ENCODE measurements around the gene LRRC4C. TPM values are rescaled to one million over a fixed set of nuclear protein-coding genes. Genes with fewer than 3 reads are reported as not detected.

Gene LRRC4C
- total RNA-seq, 1 donor, result 0.27 TPM

GRCh38 chr11:40099426-40100161, 1359.9 kb downstream of the LRRC4C start:
- H3K4me3 ChIP-seq (ENCODE audit: low read depth, low read length), result no peak overlapping the region
- no peak for TF ChIP-seq CTCF (IDR thresholded peaks at IDR 0.05; ENCODE audit: insufficient read depth, low read length)
- no peak for DNase-seq (ENCODE audit: low read depth)

- TF ChIP-seq CTCF (IDR thresholded peaks at IDR 0.05; ENCODE audit: insufficient read depth, low read length), result no peak
- no peak for DNase-seq (ENCODE audit: low read depth)
- H3K4me3 ChIP-seq (ENCODE audit: low read depth, low read length), result no peak overlapping the region
Observed at GRCh38 chr11:40095446-40095845, 1364.0 kb downstream of the LRRC4C start.

- DNase-seq (ENCODE audit: low read depth), result no peak
- TF ChIP-seq CTCF (IDR thresholded peaks at IDR 0.05; ENCODE audit: insufficient read depth, low read length), result no peak
- no peak overlapping the region for H3K4me3 ChIP-seq (ENCODE audit: low read depth, low read length)
Observed at GRCh38 chr11:40094954-40095353, 1364.5 kb downstream of the LRRC4C start.

- DNase-seq (ENCODE audit: low read depth), result no peak
- H3K4me3 ChIP-seq (ENCODE audit: low read depth, low read length), result no peak overlapping the region
- no peak for TF ChIP-seq CTCF (IDR thresholded peaks at IDR 0.05; ENCODE audit: insufficient read depth, low read length)
Observed at GRCh38 chr11:40080434-40080833, 1379.0 kb downstream of the LRRC4C start.

Small RNAs within 50 kb of the gene (small RNA-seq; reads per million reads assigned to genes)
- not detected for gene RF00019
- not detected for gene RNU6-365P
